Pancreas (tissue), 10 donors: ENCODE results near the gene H1-8. TPM values are rescaled to one million over a fixed set of nuclear protein-coding genes. Genes with fewer than 3 reads are reported as not detected.
A peak's percentile ranks its signal among the peaks of the same experiment; 100 is the strongest.

Experiments
- ATAC-seq, 4 donors: fragments of 200-7000 bp; cut with Tn5 transposase; one replicate each; pipeline versions ENCODE4 v1.8.0 to v1.9.1; 2020; ENCODE audit warnings: mild to moderate bottlenecking in 4 of 4, moderate library complexity in 4 of 4
- DNase-seq, 6 donors: peaks; one replicate each; pipeline ENCODE4 v3.0.0-alpha.2; 2020
- FAIRE-seq: peaks from 2 replicates; lab custom pipeline; 2012; peaks lifted over from hg19 to GRCh38; lab: Jason Lieb, UNC
- H3K27ac ChIP-seq, 4 donors: fragments of 200-600 bp; sonication (generic); 1 replicate in 3 of 4; 2 replicates in 1 of 4; pipeline versions ENCODE4 v1.5.0 to v1.8.0; 2020
- H3K27me3 ChIP-seq, 4 donors: fragments of 200-600 bp; one replicate each; pipeline ENCODE4 v1.8.0; 2021
- H3K36me3 ChIP-seq, 3 donors: fragments of 200-600 bp; sonication (generic) in 1 of 3; one replicate each; pipeline versions ENCODE4 v1.5.0 to v1.8.0; 2020 to 2021
- H3K4me1 ChIP-seq, 3 donors: fragments of 200-600 bp; one replicate each; pipeline ENCODE4 v1.8.0; 2021
- H3K4me3 ChIP-seq, 4 donors: fragments of 200-600 bp; sonication (generic) in 2 of 4; one replicate each; pipeline versions ENCODE4 v1.5.0 to v1.8.0; 2020 to 2021
- H3K9me3 ChIP-seq, 4 donors: fragments of 200-600 bp; one replicate each; pipeline ENCODE4 v1.8.0; 2021
- CTCF ChIP-seq, 4 donors: fragments of 200-600 bp; sonication (generic) in 3 of 4; IDR thresholded peaks; one replicate each; pipeline versions ENCODE4 v1.5.0 to v1.8.0; 2021; ENCODE audit warnings: antibody characterized with exemption in 4 of 4
- WGBS, 2 donors: extraction: QIAGEN DNeasy Blood & Tissue Kit; methylation state at CpG; one replicate each; pipeline ENCODE4 v1.1.7; 2013; 5-methylcytosine and 5-hydroxymethylcytosine counted together
- intact Hi-C, 3 donors: fragments of 100-400 bp; cut with DNase I; formaldehyde crosslinking; loops; one replicate each; pipeline versions ENCODE4 v1.11.1 to v1.14.2; 2022
- polyA plus RNA-seq, 2 donors: library from polyadenylated mRNA; stranded (reverse); fragments of 200-250 nt; gene quantifications; one replicate each; pipeline ENCODE4 v1.2.3, GENCODE V29; 2013
- total RNA-seq, 6 donors: library from RNA; stranded (reverse); fragmentation: NEBNext Ultra II Directional in 4 of 6; extraction: Animal tissue kit (Norgen Biotek cat#: 25700) in 4 of 6; gene quantifications; one replicate each; pipeline versions ENCODE4 v1.2.1 to v1.2.4, GENCODE V29; 2021 to 2023
- donor health status: healthy with polysubstance abuse.
- donor health status: DM: no; HTN: no; CAD: no; lungs with moderate emphysema.
- donor health status: DM: no; HTN: no; CAD: no.
- donor health status: control.
- donor health status: control.
- donor health status: Bipolar disorder and iron deficiency.
- donor health status: DM: yes; HTN: yes; CAD: no.
- donor health status: DM: no; HTN: no; CAD: no.
- donor health status: DM: no; HTN: no; CAD: no.
- donor health status: DM: yes; HTN: yes; CAD: no.

Gene H1-8
- total and polyA plus RNA-seq, 8 donors = not detected

GRCh38 chr3:129520960-129521359 is 22.0 kb upstream of the H1-8 start:
- Histone ChIP-seq H3K36me3 (no peaks in the 10 kb centered on the region), H3K27me3 (no peaks in the 10 kb centered on the region), H3K4me1 (no peaks in the 10 kb centered on the region), H3K27ac (no peak overlapping the region), H3K4me3 (no peak overlapping the region), H3K9me3 (no peaks in the 10 kb centered on the region)
- DNase-seq (no peak), ATAC-seq (no peak), FAIRE-seq (no peak)
- no peak for TF ChIP-seq CTCF (IDR thresholded peaks at IDR 0.05)
- intact Hi-C loops = no loop called here
- 76 to 89% methylated on average over 4 of the region's 4 CpGs for WGBS, 2 donors

- no peak overlapping the region for H3K4me3 ChIP-seq
- peak in 1 of 6 donors; percentile 4 for DNase-seq
- no peak for TF ChIP-seq CTCF (IDR thresholded peaks at IDR 0.05)
- no peaks in the 10 kb centered on the region for H3K4me1 ChIP-seq
- no peaks in the 10 kb centered on the region for H3K36me3 ChIP-seq
- H3K27ac ChIP-seq = no peak overlapping the region
- ATAC-seq = no peak
- 77 to 79% methylated on average over 8 of the region's 8 CpGs for WGBS, 2 donors
- H3K9me3 ChIP-seq = no peaks in the 10 kb centered on the region
- H3K27me3 ChIP-seq = no peaks in the 10 kb centered on the region
- FAIRE-seq = no peak
- intact Hi-C loops = no loop called here
Measured at GRCh38 chr3:129521611-129522010, 21.4 kb upstream of the H1-8 start.

GRCh38 chr3:129522953-129523352 is 20.0 kb upstream of the H1-8 start:
- H3K27me3 ChIP-seq = no peaks in the 10 kb centered on the region
- H3K36me3 ChIP-seq = no peaks in the 10 kb centered on the region
- DNase-seq = peak in 1 of 6 donors; percentile 34
- intact Hi-C loops = no loop called here
- no peak overlapping the region for H3K4me3 ChIP-seq
- no peaks in the 10 kb centered on the region for H3K9me3 ChIP-seq
- peak in 1 of 4 donors; percentile 9 for ATAC-seq
- no peak for TF ChIP-seq CTCF (IDR thresholded peaks at IDR 0.05)
- WGBS, 2 donors = 80 to 87% methylated on average over 5 of the region's 5 CpGs
- no peaks in the 10 kb centered on the region for H3K4me1 ChIP-seq
- FAIRE-seq = no peak
- H3K27ac ChIP-seq = no peak overlapping the region

GRCh38 chr3:129524081-129524480 is 18.9 kb upstream of the H1-8 start:
- WGBS, 2 donors = 77 to 78% methylated on average over 4 of the region's 4 CpGs
- H3K4me3 ChIP-seq = no peak overlapping the region
- DNase-seq (no peak), ATAC-seq (no peak), FAIRE-seq (no peak)
- intact Hi-C loops = no loop called here
- no peaks in the 10 kb centered on the region for H3K36me3 ChIP-seq
- no peaks in the 10 kb centered on the region for H3K4me1 ChIP-seq
- H3K27ac ChIP-seq = no peak overlapping the region
- no peaks in the 10 kb centered on the region for H3K9me3 ChIP-seq
- no peaks in the 10 kb centered on the region for H3K27me3 ChIP-seq
- no peak for TF ChIP-seq CTCF (IDR thresholded peaks at IDR 0.05)

GRCh38 chr3:129525341-129525968 is 17.5 kb upstream of the H1-8 start:
- peak in 1 of 6 donors; percentile 13 for DNase-seq

More at GRCh38 chr3:129525341-129525968, 17.5 kb upstream of the H1-8 start:
- no peak for TF ChIP-seq CTCF (IDR thresholded peaks at IDR 0.05)
- Histone ChIP-seq H3K4me1 (no peaks in the 10 kb centered on the region), H3K9me3 (no peaks in the 10 kb centered on the region), H3K27ac (no peak overlapping the region), H3K4me3 (no peak overlapping the region), H3K27me3 (no peaks in the 10 kb centered on the region), H3K36me3 (no peaks in the 10 kb centered on the region)
- FAIRE-seq (no peak), ATAC-seq (peak in 2 of 4 donors; percentile 29 to 47)
- 70 to 82% methylated on average over 8 of the region's 8 CpGs for WGBS, 2 donors
- intact Hi-C loops = no loop called here
